DOHH2 (cell line): ENCODE results near the gene KIF2B.

ENCODE experiments used
- H3F3A ChIP-seq: fragments of 200-600 bp; sonication (generic), shearing (Covaris generic); 2 replicates; pipeline ENCODE4 v1.6.0; 2016; ENCODE audit warnings: antibody characterized with exemption, mild to moderate bottlenecking; ENCODE audit not compliant: control insufficient read depth, insufficient read depth
- H3K27ac ChIP-seq: fragments of 200-600 bp; sonication (generic); 2 replicates; pipeline ENCODE4 v1.5.1; 2014; ENCODE audit warnings: low read depth, mild to moderate bottlenecking, low read length, moderate library complexity
- H3K27me3 ChIP-seq: fragments of 200-600 bp; sonication (generic); 2 replicates; pipeline ENCODE4 v1.6.1; 2014; ENCODE audit warnings: mild to moderate bottlenecking, low read length, mixed read lengths; ENCODE audit not compliant: control insufficient read depth
- H3K36me3 ChIP-seq: fragments of 200-600 bp; sonication (generic); 2 replicates; pipeline ENCODE4 v1.6.1; 2014; ENCODE audit warnings: mild to moderate bottlenecking, low read length, moderate library complexity, mixed read lengths; ENCODE audit not compliant: control insufficient read depth
- H3K4me1 ChIP-seq: fragments of 200-600 bp; sonication (generic); 2 replicates; pipeline ENCODE4 v1.6.1; 2014; ENCODE audit warnings: mild to moderate bottlenecking, low read length, mixed read lengths; ENCODE audit not compliant: control insufficient read depth
- H3K4me2 ChIP-seq: fragments of 200-600 bp; sonication (generic); 2 replicates; pipeline ENCODE4 v1.6.0; 2014; ENCODE audit warnings: mild to moderate bottlenecking, low read length, moderate library complexity
- H3K4me3 ChIP-seq: fragments of 200-600 bp; sonication (generic); 2 replicates; pipeline ENCODE4 v1.5.1; 2014; ENCODE audit warnings: mild to moderate bottlenecking, low read length, mixed read lengths
- H3K79me2 ChIP-seq: fragments of 200-600 bp; sonication (generic); 2 replicates; pipeline ENCODE4 v1.6.1; 2014; ENCODE audit warnings: mild to moderate bottlenecking, low read length, mixed read lengths; ENCODE audit not compliant: control insufficient read depth
- H3K9me2 ChIP-seq: fragments of 200-600 bp; sonication (generic); replicated peaks from 2 replicates; pipeline ENCODE4 v1.6.1; 2014; ENCODE audit warnings: mild to moderate bottlenecking, low read length, mixed read lengths; ENCODE audit not compliant: control insufficient read depth
- H3K9me3 ChIP-seq: fragments of 200-600 bp; sonication (generic); 2 replicates; pipeline ENCODE4 v1.6.1; 2014; ENCODE audit warnings: antibody characterized with exemption, low read length, mixed read lengths; ENCODE audit not compliant: control insufficient read depth, insufficient read depth
- H4K20me1 ChIP-seq: fragments of 200-600 bp; sonication (generic); 2 replicates; pipeline ENCODE4 v1.6.0; 2014; ENCODE audit warnings: low read depth, mild to moderate bottlenecking, antibody characterized with exemption, low read length, moderate library complexity; ENCODE audit not compliant: control insufficient read depth, insufficient read depth
- CTCF ChIP-seq: fragments of 200-600 bp; sonication (generic); IDR thresholded peaks from one replicate; pipeline ENCODE4 v1.5.1; 2014; ENCODE audit warnings: antibody characterized with exemption, mild to moderate bottlenecking, low read depth, low read length; ENCODE audit not compliant: poor library complexity, severe bottlenecking
- EZH2phosphoT487 ChIP-seq: fragments of 200-600 bp; sonication (generic); IDR thresholded peaks from 2 replicates; pipeline ENCODE4 v1.6.1; 2017; ENCODE audit warnings: borderline replicate concordance, mild to moderate bottlenecking, antibody characterized with exemption, low read length, moderate library complexity, mixed read lengths

KIF2B gene

GRCh38 chr17:53804437-53804836 lies 18.3 kb upstream of the KIF2B start:
- Histone ChIP-seq H3K9me2 (no peaks in the 10 kb centered on the region), H3K27ac (no peak overlapping the region), H3K36me3 (no peaks in the 10 kb centered on the region), H4K20me1 (no peaks in the 10 kb centered on the region), H3K27me3 (no peaks in the 10 kb centered on the region), H3F3A (no peaks in the 10 kb centered on the region), H3K4me1 (no peaks in the 10 kb centered on the region), H3K4me2 (no peak overlapping the region), H3K9me3 (no peaks in the 10 kb centered on the region; the same call in 1 of the 2 replicates), H3K79me2 (no peaks in the 10 kb centered on the region), H3K4me3 (no peak overlapping the region)
- TF ChIP-seq EZH2phosphoT487 (no peak), CTCF (no peak)

GRCh38 chr17:53806473-53806872 lies 16.3 kb upstream of the KIF2B start:
- Histone ChIP-seq H3K4me1 (no peaks in the 10 kb centered on the region), H3K27ac (no peak overlapping the region), H3K79me2 (no peaks in the 10 kb centered on the region), H3K9me2 (no peaks in the 10 kb centered on the region), H3K27me3 (no peaks in the 10 kb centered on the region), H3K36me3 (no peaks in the 10 kb centered on the region), H3K9me3 (no peaks in the 10 kb centered on the region), H4K20me1 (no peaks in the 10 kb centered on the region), H3K4me3 (no peak overlapping the region), H3K4me2 (no peak overlapping the region), H3F3A (no peaks in the 10 kb centered on the region)
- TF ChIP-seq CTCF (no peak), EZH2phosphoT487 (no peak)

- Histone ChIP-seq H3K9me3 (no peaks in the 10 kb centered on the region), H3F3A (no peaks in the 10 kb centered on the region), H3K4me2 (no peak overlapping the region), H4K20me1 (no peaks in the 10 kb centered on the region), H3K9me2 (no peaks in the 10 kb centered on the region), H3K79me2 (no peaks in the 10 kb centered on the region), H3K36me3 (no peaks in the 10 kb centered on the region), H3K4me3 (no peak overlapping the region), H3K27me3 (no peaks in the 10 kb centered on the region), H3K27ac (no peak overlapping the region), H3K4me1 (no peaks in the 10 kb centered on the region)
- no peak for TF ChIP-seq CTCF
- TF ChIP-seq EZH2phosphoT487 = no peak
These were observed 15.4 kb upstream of the KIF2B start for GRCh38 chr17:53807286-53807685.

GRCh38 chr17:53818271-53818670 lies 4.5 kb upstream of the KIF2B start:
- Histone ChIP-seq H3K4me2 (peak overlapping the region; percentile 38), H3K4me3 (no peak overlapping the region; the same call in 1 of the 2 replicates), H3K27ac (peak overlapping the region; percentile 28), H4K20me1 (no peaks in the 10 kb centered on the region), H3K9me2 (no peaks in the 10 kb centered on the region), H3K36me3 (no peaks in the 10 kb centered on the region), H3F3A (no peaks in the 10 kb centered on the region), H3K79me2 (no peaks in the 10 kb centered on the region), H3K9me3 (peaks cover 1% of the 10 kb centered on the region; the same call in 1 of the 2 replicates), H3K27me3 (no peaks in the 10 kb centered on the region), H3K4me1 (peaks cover 23% of the 10 kb centered on the region)
- no peak for TF ChIP-seq CTCF
- TF ChIP-seq EZH2phosphoT487 = no peak
